Spleen (tissue), 11 donors: ENCODE measurements around the gene KREMEN1. TPM values are rescaled to one million over a fixed set of nuclear protein-coding genes. Genes with fewer than 3 reads are reported as not detected.

Experiments used
- DNase-seq: peaks from one replicate; pipeline ENCODE4 v3.0.0-alpha.2; 2020
- H3K27ac ChIP-seq, 8 donors: fragments of 200-600 bp; sonication (generic) in 7 of 8; 1 replicate in 4 of 8; 2 replicates in 4 of 8; pipeline versions ENCODE4 v1.5.0 to v1.8.0; 2016 to 2021; ENCODE audit warnings: inconsistent platforms in 4 of 8, mild to moderate bottlenecking in 4 of 8, moderate library complexity in 1 of 8
- H3K27me3 ChIP-seq, 7 donors: fragments of 200-600 bp; sonication (generic) in 6 of 7; replicated peaks in 1 of 7; 1 replicate in 4 of 7; 2 replicates in 3 of 7; pipeline versions ENCODE4 v1.5.0 to v1.8.0; 2016 to 2021; ENCODE audit warnings: inconsistent platforms in 3 of 7, mild to moderate bottlenecking in 1 of 7
- H3K36me3 ChIP-seq, 6 donors: fragments of 200-600 bp; sonication (generic) in 5 of 6; 1 replicate in 4 of 6; 2 replicates in 2 of 6; pipeline versions ENCODE4 v1.5.0 to v1.8.0; 2016 to 2021; ENCODE audit warnings: inconsistent platforms in 2 of 6
- H3K4me1 ChIP-seq, 6 donors: fragments of 200-600 bp; sonication (generic) in 5 of 6; 1 replicate in 3 of 6; 2 replicates in 3 of 6; pipeline versions ENCODE4 v1.5.0 to v1.8.0; 2016 to 2021; ENCODE audit warnings: inconsistent platforms in 3 of 6
- H3K4me3 ChIP-seq, 8 donors: fragments of 200-600 bp; sonication (generic) in 7 of 8; 1 replicate in 4 of 8; 2 replicates in 4 of 8; pipeline versions ENCODE4 v1.5.0 to v1.8.0; 2016 to 2021; ENCODE audit warnings: inconsistent platforms in 4 of 8, mild to moderate bottlenecking in 4 of 8, moderate library complexity in 2 of 8
- H3K9me3 ChIP-seq, 8 donors: fragments of 200-600 bp; sonication (generic) in 7 of 8; 1 replicate in 4 of 8; 2 replicates in 4 of 8; pipeline versions ENCODE4 v1.5.0 to v1.8.0; 2016 to 2021; ENCODE audit warnings: inconsistent platforms in 4 of 8
- POLR2A ChIP-seq, 3 donors: fragments of 450-650 bp; IDR thresholded peaks; one replicate each; pipeline ENCODE4 v1.5.1; 2017; ENCODE audit warnings: antibody characterized with exemption in 3 of 3, mild to moderate bottlenecking in 1 of 3
- POLR2AphosphoS5 ChIP-seq, 3 donors: sonication (generic); formaldehyde crosslinking; IDR thresholded peaks; one replicate each; pipeline ENCODE4 v1.5.1; 2017; ENCODE audit warnings: antibody characterized with exemption in 3 of 3
- WGBS, 5 donors: extraction: QIAGEN DNeasy Blood & Tissue Kit in 3 of 5; methylation state at CpG; one replicate each; pipeline versions ENCODE4 v1.1.5 to v1.1.7; 2013 to 2018; 5-methylcytosine and 5-hydroxymethylcytosine counted together
- intact Hi-C: fragments of 100-400 bp; cut with DNase I; formaldehyde crosslinking; loops from one replicate; pipeline ENCODE4 v1.15.0; 2023; ENCODE audit warnings: low total_unique reads
- polyA plus RNA-seq, 3 donors: library from polyadenylated mRNA; stranded (reverse); fragments of 200-250 nt; gene quantifications; one replicate each; pipeline ENCODE4 v1.2.1, GENCODE V29; 2013
- total RNA-seq, 7 donors: library from RNA; depleted of rRNA in 3 of 7; stranded (reverse); fragments of >200 nt in 3 of 7; fragmentation: NEBNext Ultra II Directional in 4 of 7; extraction: Animal tissue kit (Norgen Biotek cat#: 25700) in 4 of 7; gene quantifications; one replicate each; pipeline versions ENCODE4 v1.1.0 to v1.2.1, GENCODE V29; 2016 to 2021
- TF ChIP-seq, protein P1 (sequence below), 11 experiments: fragments of 200-600 bp in 7 of 11; fragments of 450-650 bp in 4 of 11; sonication (generic) in 4 of 11; IDR thresholded peaks in 8 of 11; conservative IDR thresholded peaks in 3 of 11; 1 replicate in 7 of 11; 2 replicates in 4 of 11; pipeline versions ENCODE4 v1.4.0 to v1.8.0; 2016 to 2021; ENCODE audit warnings: antibody characterized with exemption in 11 of 11, inconsistent platforms in 4 of 11, mild to moderate bottlenecking in 1 of 11
- donor health status: healthy with polysubstance abuse.
- donor health status: DM: no; HTN: no; CAD: no; lungs with moderate emphysema.
- donor health status: DM: no; HTN: no; CAD: no.
- donor health status: Bipolar disorder and iron deficiency.
- donor health status: healthy.
- donor health status: DM: no; HTN: no; CAD: no.
- donor health status: DM: yes; HTN: yes; CAD: no.

The KREMEN1 gene
- total and polyA plus RNA-seq, 10 donors: 1.5 to 41.3 (median 25.1) TPM

DNA sequence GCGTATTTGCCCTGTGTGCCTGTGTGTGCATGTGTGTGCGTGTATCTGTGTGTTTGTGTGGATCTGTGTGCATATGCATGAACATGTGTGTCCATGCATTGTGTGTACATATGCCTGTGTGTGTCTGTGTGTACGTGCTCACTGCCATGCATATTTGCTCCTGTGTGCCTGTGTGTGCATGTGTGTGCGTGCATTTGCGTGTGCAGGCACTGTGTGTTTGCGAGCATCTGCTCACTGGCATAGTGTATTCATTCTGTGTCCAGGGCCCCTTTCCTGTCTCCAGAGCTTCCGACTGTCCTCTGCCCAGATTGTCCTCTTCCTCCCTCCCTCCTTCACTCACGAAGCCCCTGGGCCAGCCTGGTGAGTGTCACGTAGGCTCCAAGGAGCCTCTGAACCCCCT, 138.6 kb downstream of the KREMEN1 start:
- H3K27me3 ChIP-seq: peaks cover 0 to 33% (median 0%) of the 10 kb centered on the region in 7 donors
- no peak overlapping the region for H3K27ac ChIP-seq
- no peak overlapping the region for H3K4me3 ChIP-seq
- WGBS, 5 donors: 76 to 93% (median 88%) methylated on average over 9 of the region's 9 CpGs
- H3K4me1 ChIP-seq: peaks cover 16 to 60% (median 40%) of the 10 kb centered on the region in 6 donors
- DNase-seq: no peak
- H3K36me3 ChIP-seq: peaks cover 0 to 19% (median 2%) of the 10 kb centered on the region in 6 donors
- intact Hi-C loops: no loop called here
- TF ChIP-seq, protein P1, sequence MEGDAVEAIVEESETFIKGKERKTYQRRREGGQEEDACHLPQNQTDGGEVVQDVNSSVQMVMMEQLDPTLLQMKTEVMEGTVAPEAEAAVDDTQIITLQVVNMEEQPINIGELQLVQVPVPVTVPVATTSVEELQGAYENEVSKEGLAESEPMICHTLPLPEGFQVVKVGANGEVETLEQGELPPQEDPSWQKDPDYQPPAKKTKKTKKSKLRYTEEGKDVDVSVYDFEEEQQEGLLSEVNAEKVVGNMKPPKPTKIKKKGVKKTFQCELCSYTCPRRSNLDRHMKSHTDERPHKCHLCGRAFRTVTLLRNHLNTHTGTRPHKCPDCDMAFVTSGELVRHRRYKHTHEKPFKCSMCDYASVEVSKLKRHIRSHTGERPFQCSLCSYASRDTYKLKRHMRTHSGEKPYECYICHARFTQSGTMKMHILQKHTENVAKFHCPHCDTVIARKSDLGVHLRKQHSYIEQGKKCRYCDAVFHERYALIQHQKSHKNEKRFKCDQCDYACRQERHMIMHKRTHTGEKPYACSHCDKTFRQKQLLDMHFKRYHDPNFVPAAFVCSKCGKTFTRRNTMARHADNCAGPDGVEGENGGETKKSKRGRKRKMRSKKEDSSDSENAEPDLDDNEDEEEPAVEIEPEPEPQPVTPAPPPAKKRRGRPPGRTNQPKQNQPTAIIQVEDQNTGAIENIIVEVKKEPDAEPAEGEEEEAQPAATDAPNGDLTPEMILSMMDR (IDR thresholded peaks at IDR 0.05 in 8 of 11, conservative IDR thresholded peaks at IDR 0.05 in 3 of 11): no peak
- TF ChIP-seq POLR2AphosphoS5 (IDR thresholded peaks at IDR 0.05) (no peak), POLR2A (IDR thresholded peaks at IDR 0.05) (no peak)
- H3K9me3 ChIP-seq: no peaks in the 10 kb centered on the region

DNA sequence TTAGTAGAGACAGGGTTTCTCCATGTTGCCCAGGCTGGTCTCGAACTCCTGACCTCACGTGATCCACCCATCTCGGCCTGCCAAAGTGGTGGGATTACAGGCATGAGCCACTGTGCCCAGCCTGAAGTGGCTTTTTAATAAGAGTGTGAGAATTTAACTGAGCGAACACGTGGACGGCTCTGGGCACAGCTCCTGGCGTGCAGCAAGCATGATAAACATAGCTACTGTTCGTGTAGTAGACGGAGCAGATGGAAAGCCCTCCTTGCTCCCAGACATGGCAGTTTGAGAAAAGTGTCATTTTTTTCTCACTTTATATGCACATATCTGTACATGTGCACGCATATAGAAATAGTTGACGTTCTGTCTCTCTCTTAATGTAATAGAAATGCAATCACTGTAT, 139.9 kb downstream of the KREMEN1 start:
- H3K9me3 ChIP-seq: no peaks in the 10 kb centered on the region
- H3K4me3 ChIP-seq: no peak overlapping the region
- H3K4me1 ChIP-seq: peaks cover 9 to 60% (median 44%) of the 10 kb centered on the region in 6 donors
- H3K27ac ChIP-seq: no peak overlapping the region
- TF ChIP-seq POLR2A (IDR thresholded peaks at IDR 0.05): no peak
- TF ChIP-seq, protein P1 (IDR thresholded peaks at IDR 0.05 in 8 of 11, conservative IDR thresholded peaks at IDR 0.05 in 3 of 11): no peak
- TF ChIP-seq POLR2AphosphoS5 (IDR thresholded peaks at IDR 0.05): no peak
- H3K36me3 ChIP-seq: peaks cover 0 to 19% (median 2%) of the 10 kb centered on the region in 6 donors
- DNase-seq: no peak
- intact Hi-C loops: no loop called here
- WGBS, 5 donors: 78 to 94% (median 89%) methylated on average over 11 of the region's 11 CpGs
- H3K27me3 ChIP-seq: peaks cover 0 to 26% (median 0%) of the 10 kb centered on the region in 7 donors

DNA sequence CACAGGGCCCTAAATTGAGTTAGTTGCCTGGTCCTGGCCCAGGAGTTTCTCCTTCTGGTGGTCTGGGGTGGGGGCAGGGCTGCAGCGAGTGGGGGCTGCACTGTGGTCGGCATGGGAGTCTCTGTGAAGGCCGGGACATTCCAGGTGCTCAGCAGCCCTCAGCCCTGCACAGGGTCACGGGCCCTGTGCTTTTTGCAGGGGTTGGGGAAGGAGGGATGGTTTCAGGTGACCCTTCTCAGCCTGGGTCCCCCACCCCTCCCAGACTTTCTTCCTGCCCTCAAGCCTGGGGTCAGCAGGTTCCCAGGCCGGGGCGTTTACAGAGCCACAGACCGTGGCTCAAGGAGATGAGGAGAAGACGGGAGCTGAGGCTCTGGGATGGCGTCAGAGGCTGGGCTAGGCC, 140.7 kb downstream of the KREMEN1 start:
- no peak overlapping the region for H3K27ac ChIP-seq
- H3K4me1 ChIP-seq: peaks cover 15 to 60% (median 45%) of the 10 kb centered on the region in 6 donors
- no peak overlapping the region for H3K4me3 ChIP-seq
- TF ChIP-seq POLR2AphosphoS5 (IDR thresholded peaks at IDR 0.05) (no peak), POLR2A (IDR thresholded peaks at IDR 0.05) (no peak)
- TF ChIP-seq, protein P1 (IDR thresholded peaks at IDR 0.05 in 8 of 11, conservative IDR thresholded peaks at IDR 0.05 in 3 of 11): no peak
- H3K9me3 ChIP-seq: no peaks in the 10 kb centered on the region
- peaks cover 0 to 19% (median 0%) of the 10 kb centered on the region in 7 donors for H3K27me3 ChIP-seq
- no peak for DNase-seq
- 86 to 94% (median 89%) methylated on average over 9 of the region's 9 CpGs for WGBS, 5 donors
- H3K36me3 ChIP-seq: peaks cover 0 to 19% (median 2%) of the 10 kb centered on the region in 6 donors
- intact Hi-C loops: no loop called here

DNA sequence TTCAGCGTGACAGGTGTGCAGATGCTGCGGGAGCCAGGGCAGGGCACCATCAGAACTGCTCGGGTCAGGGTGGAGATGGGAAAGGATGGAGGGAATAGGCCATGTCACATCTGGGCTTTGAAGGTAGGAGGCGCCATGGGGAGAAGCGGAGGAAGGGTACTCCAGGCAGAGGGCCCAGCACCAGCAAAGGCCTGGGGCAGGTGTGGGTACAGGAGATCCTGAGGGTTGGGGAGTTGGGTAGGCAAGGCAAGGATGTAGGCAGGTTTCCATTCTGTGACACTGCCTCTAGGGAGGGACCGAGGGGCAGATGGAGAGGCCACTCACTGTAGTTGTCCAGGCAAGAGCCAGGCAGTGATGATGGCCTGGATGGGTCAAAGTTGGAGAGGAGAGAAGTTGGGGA, 141.4 kb downstream of the KREMEN1 start:
- no peaks in the 10 kb centered on the region for H3K9me3 ChIP-seq
- peaks cover 0 to 12% (median 0%) of the 10 kb centered on the region in 7 donors for H3K27me3 ChIP-seq
- peaks cover 12 to 60% (median 44%) of the 10 kb centered on the region in 6 donors for H3K4me1 ChIP-seq
- peaks cover 0 to 19% (median 2%) of the 10 kb centered on the region in 6 donors for H3K36me3 ChIP-seq
- DNase-seq: peak; percentile 43
- 87 to 99% (median 93%) methylated on average over 6 of the region's 6 CpGs for WGBS, 5 donors
- intact Hi-C loops: no loop called here
- no peak overlapping the region for H3K4me3 ChIP-seq
- H3K27ac ChIP-seq: peak overlapping the region in 1 of 8 donors; percentile 84
- no peak for TF ChIP-seq POLR2AphosphoS5 (IDR thresholded peaks at IDR 0.05)
- TF ChIP-seq, protein P1 (IDR thresholded peaks at IDR 0.05 in 8 of 11, conservative IDR thresholded peaks at IDR 0.05 in 3 of 11): no peak
- TF ChIP-seq POLR2A (IDR thresholded peaks at IDR 0.05): no peak
